HepG2 (cell line): Measurements from ENCODE around the gene MLH1. TPM values are rescaled to one million over a fixed set of nuclear protein-coding genes. Genes with fewer than 3 reads are reported as not detected.

ENCODE experiments used
- MYPOP ChIP-seq: sonication (generic); formaldehyde crosslinking; IDR thresholded peaks from 2 replicates; pipeline ENCODE4 v1.8.1; 2023; ENCODE audit warnings: mild to moderate bottlenecking, moderate library complexity, missing genetic modification reagents
- SKI ChIP-seq: fragments of 450-650 bp; IDR thresholded peaks from one replicate; pipeline ENCODE4 v1.6.1; 2018; ENCODE audit warnings: mild to moderate bottlenecking; ENCODE audit not compliant: partially characterized antibody
- SKIL ChIP-seq: sonication (generic); formaldehyde crosslinking; IDR thresholded peaks from 2 replicates; pipeline ENCODE4 v1.8.0; 2022; ENCODE audit warnings: missing genetic modification reagents, mild to moderate bottlenecking, moderate library complexity, borderline replicate concordance
- SUZ12 ChIP-seq: fragments of 150-350 bp; IDR thresholded peaks from 2 replicates; pipeline ENCODE4 v1.6.1; 2014; ENCODE audit warnings: low read depth, low read length
- TARDBP ChIP-seq: sonication (generic); formaldehyde crosslinking; IDR thresholded peaks from 2 replicates; pipeline ENCODE4 v1.8.0; 2022; ENCODE audit warnings: mild to moderate bottlenecking, missing genetic modification reagents
- THAP9 ChIP-seq: sonication (generic); formaldehyde crosslinking; IDR thresholded peaks from 2 replicates; pipeline ENCODE4; 2020; ENCODE audit warnings: missing genetic modification reagents, mild to moderate bottlenecking, borderline replicate concordance
- ZFYVE20 ChIP-seq: sonication (generic); formaldehyde crosslinking; IDR thresholded peaks from 2 replicates; pipeline ENCODE4 v1.8.0; 2023; ENCODE audit warnings: low read depth, mild to moderate bottlenecking, moderate library complexity, missing genetic modification reagents, borderline replicate concordance
- ZNF614 ChIP-seq: IDR thresholded peaks from 2 replicates; pipeline ENCODE4 v1.6.1; 2018; ENCODE audit warnings: missing biosample characterization, missing genetic modification reagents, inconsistent platforms, borderline replicate concordance
- ZNF768 ChIP-seq: sonication (generic); formaldehyde crosslinking; IDR thresholded peaks from 2 replicates; pipeline ENCODE4 v1.4.0; 2020; ENCODE audit warnings: missing genetic modification reagents
- polyA plus RNA-seq, 8 experiments: library from polyadenylated mRNA; depleted of rRNA in 3 of 8; stranded (reverse) in 7 of 8; unstranded in 1 of 8; fragments of >200 nt; fragmentation: Illumina TruSeq in 4 of 8; extraction: Trizol in 4 of 8; gene quantifications; 2 replicates each; pipeline versions ENCODE4 v1.2.1 to v1.2.3, GENCODE V29; 2011 to 2016; ENCODE audit warnings: low read depth in 4 of 8, missing spikeins in 1 of 8, mixed read lengths in 1 of 8; ENCODE audit not compliant: insufficient read depth in 1 of 8
- total RNA-seq, 5 experiments: library from RNA; depleted of rRNA; stranded (reverse); fragments of >200 nt; fragmentation: Illumina TruSeq; extraction: Trizol; gene quantifications; 2 replicates each; pipeline ENCODE4 v1.2.3, GENCODE V29; 2016; ENCODE audit warnings: low read depth in 1 of 5
- TF ChIP-seq, protein P1 (sequence below): sonication (generic); formaldehyde crosslinking; conservative IDR thresholded peaks from 2 replicates; pipeline ENCODE4 v1.4.0; 2020; ENCODE audit warnings: mild to moderate bottlenecking, missing genetic modification reagents, moderate library complexity

Gene MLH1
- total and polyA plus RNA-seq, 2 of the 13 experiments (the other 11 are each of a cell fraction or from before 2014, with no cell fraction given), result 29.5 to 70.8 TPM

- TF ChIP-seq SKIL, result no peak
- no peak for TF ChIP-seq SKI
- TF ChIP-seq, protein P1, sequence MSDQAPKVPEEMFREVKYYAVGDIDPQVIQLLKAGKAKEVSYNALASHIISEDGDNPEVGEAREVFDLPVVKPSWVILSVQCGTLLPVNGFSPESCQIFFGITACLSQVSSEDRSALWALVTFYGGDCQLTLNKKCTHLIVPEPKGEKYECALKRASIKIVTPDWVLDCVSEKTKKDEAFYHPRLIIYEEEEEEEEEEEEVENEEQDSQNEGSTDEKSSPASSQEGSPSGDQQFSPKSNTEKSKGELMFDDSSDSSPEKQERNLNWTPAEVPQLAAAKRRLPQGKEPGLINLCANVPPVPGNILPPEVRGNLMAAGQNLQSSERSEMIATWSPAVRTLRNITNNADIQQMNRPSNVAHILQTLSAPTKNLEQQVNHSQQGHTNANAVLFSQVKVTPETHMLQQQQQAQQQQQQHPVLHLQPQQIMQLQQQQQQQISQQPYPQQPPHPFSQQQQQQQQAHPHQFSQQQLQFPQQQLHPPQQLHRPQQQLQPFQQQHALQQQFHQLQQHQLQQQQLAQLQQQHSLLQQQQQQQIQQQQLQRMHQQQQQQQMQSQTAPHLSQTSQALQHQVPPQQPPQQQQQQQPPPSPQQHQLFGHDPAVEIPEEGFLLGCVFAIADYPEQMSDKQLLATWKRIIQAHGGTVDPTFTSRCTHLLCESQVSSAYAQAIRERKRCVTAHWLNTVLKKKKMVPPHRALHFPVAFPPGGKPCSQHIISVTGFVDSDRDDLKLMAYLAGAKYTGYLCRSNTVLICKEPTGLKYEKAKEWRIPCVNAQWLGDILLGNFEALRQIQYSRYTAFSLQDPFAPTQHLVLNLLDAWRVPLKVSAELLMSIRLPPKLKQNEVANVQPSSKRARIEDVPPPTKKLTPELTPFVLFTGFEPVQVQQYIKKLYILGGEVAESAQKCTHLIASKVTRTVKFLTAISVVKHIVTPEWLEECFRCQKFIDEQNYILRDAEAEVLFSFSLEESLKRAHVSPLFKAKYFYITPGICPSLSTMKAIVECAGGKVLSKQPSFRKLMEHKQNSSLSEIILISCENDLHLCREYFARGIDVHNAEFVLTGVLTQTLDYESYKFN (CRISPR knock-in tag), result no peak
- no peak for TF ChIP-seq SUZ12
- TF ChIP-seq ZNF614 (CRISPR knock-in tag), result no peak
- no peak for TF ChIP-seq ZFYVE20 (CRISPR knock-in tag)
- no peak for TF ChIP-seq ZNF768 (CRISPR knock-in tag)
- TF ChIP-seq MYPOP (CRISPR knock-in tag), result no peak
- no peak for TF ChIP-seq THAP9 (CRISPR knock-in tag)
- TF ChIP-seq TARDBP (CRISPR knock-in tag), result no peak
These were observed 38.7 kb upstream of the MLH1 start (continued) for GRCh38 chr3:36954452-36955134.
